Measurements from ENCODE around the gene CES1. TPM values are rescaled to one million over a fixed set of nuclear protein-coding genes. Genes with fewer than 3 reads are reported as not detected.
"Not testable (repeated sequence)": the region's sequence is repeated elsewhere in the genome, so short reads cannot be mapped to it uniquely, and the experiment has no call there.

The CES1 gene
- total and polyA plus RNA-seq, 10 of the 15 experiments (the other 5 are each of a cell fraction or from before 2014, with no cell fraction given) = 0.08 to 0.69 (median 0.27) TPM; not detected in 6

- no peak for TF ChIP-seq ZNF687 (IDR thresholded peaks at IDR 0.05)
- no peak for TF ChIP-seq SPI1 (IDR thresholded peaks at IDR 0.05; ENCODE audit: borderline replicate concordance, insufficient read depth, low read depth, low read length)
- TF ChIP-seq TAF1 (IDR thresholded peaks at IDR 0.05; ENCODE audit: borderline replicate concordance, low read depth, low read length) = no peak
- no peak for TF ChIP-seq FOS (IDR thresholded peaks at IDR 0.05; ENCODE audit: borderline replicate concordance, extremely low read depth, insufficient read length)
- TF ChIP-seq GABPA (IDR thresholded peaks at IDR 0.05; ENCODE audit: low read depth) = no peak
Observed at GRCh38 chr16:55765161-55765560, 67.7 kb downstream of the CES1 start (continued).

GRCh38 chr16:55760310-55761001 is 72.4 kb downstream of the CES1 start:
- ChIA-PET SMC1A (ENCODE audit: uncharacterized antibody, unreplicated experiment) (no interaction called here), POLR2A (no interaction called here), CTCF (no interaction called here), RAD21 (ENCODE audit: unreplicated experiment) (no interaction called here)
- Histone ChIP-seq H3K79me2 (ENCODE audit: control insufficient read depth, insufficient read depth, low read length) (no peaks in the 10 kb centered on the region), H3K4me2 (ENCODE audit: control insufficient read depth, insufficient read depth) (no peak overlapping the region), H3K36me3 (ENCODE audit: control insufficient read depth in 2 of 2, insufficient read depth in 2 of 2, low read length in 1 of 2) (no peaks in the 10 kb centered on the region), H3K9me3 (replicated peaks; ENCODE audit: control insufficient read depth, insufficient read depth, low read length) (no peaks in the 10 kb centered on the region; the same call in 2 of the 3 replicates), H2AFZ (ENCODE audit: control insufficient read depth, low read depth, low read length) (no peak overlapping the region), H3K4me3 (no peak overlapping the region), H3K4me1 (ENCODE audit: control insufficient read depth, insufficient read depth, low read length) (no peaks in the 10 kb centered on the region), H4K20me1 (ENCODE audit: control insufficient read depth, insufficient read depth) (no peaks in the 10 kb centered on the region), H3K27me3 (replicated peaks in 1 of 2; ENCODE audit: control insufficient read depth in 2 of 2, insufficient read depth in 2 of 2, low read length in 1 of 2) (no peaks in the 10 kb centered on the region), H3K27ac (ENCODE audit: control insufficient read depth, insufficient read depth) (no peak overlapping the region), H3K9ac (ENCODE audit: control insufficient read depth, insufficient read depth, low read length) (no peak overlapping the region)
- intact Hi-C loops (cut with micrococcal nuclease; ENCODE audit: unreplicated experiment) = no loop called here
- 59% methylated on average over 29 of the region's 30 CpGs for WGBS (ENCODE audit: insufficient coverage, insufficient replicate concordance, low lambda C conversion rate, missing lambda C conversion rate)
- no peak for ATAC-seq
- TF ChIP-seq MEF2A (IDR thresholded peaks at IDR 0.05; ENCODE audit: insufficient read depth, low read depth, low read length) (no peak), JUND (IDR thresholded peaks at IDR 0.05; ENCODE audit: low read depth, low read length) (no peak)
- no TSS peak for BruUV-seq (replicated peaks)
- in situ Hi-C loops (cut with MboI) = loop anchor here (10.0 kb wide), 1 partner anchor 64 kb away; no protein-coding TSS in a partner anchor
- FAIRE-seq = no peak
- DNase-seq (ENCODE audit: low read depth, low spot score) = no peak

GRCh38 chr16:55759965-55760309 is 73.0 kb downstream of the CES1 start:
- ATAC-seq; H3K27ac ChIP-seq (ENCODE audit: control insufficient read depth, insufficient read depth); H4K20me1 ChIP-seq (ENCODE audit: control insufficient read depth, insufficient read depth); H3K9ac ChIP-seq (ENCODE audit: control insufficient read depth, insufficient read depth, low read length); POLR2A ChIA-PET; FAIRE-seq; H3K4me3 ChIP-seq; H3K36me3 ChIP-seq (ENCODE audit: control insufficient read depth in 2 of 2, insufficient read depth in 2 of 2, low read length in 1 of 2); RAD21 ChIA-PET (ENCODE audit: unreplicated experiment); DNase-seq (ENCODE audit: low read depth, low spot score); intact Hi-C loops (cut with micrococcal nuclease; ENCODE audit: unreplicated experiment); H3K9me3 ChIP-seq (replicated peaks; ENCODE audit: control insufficient read depth, insufficient read depth, low read length); H2AFZ ChIP-seq (ENCODE audit: control insufficient read depth, low read depth, low read length); H3K4me1 ChIP-seq (ENCODE audit: control insufficient read depth, insufficient read depth, low read length); H3K79me2 ChIP-seq (ENCODE audit: control insufficient read depth, insufficient read depth, low read length); H3K27me3 ChIP-seq (replicated peaks in 1 of 2; ENCODE audit: control insufficient read depth in 2 of 2, insufficient read depth in 2 of 2, low read length in 1 of 2); H3K4me2 ChIP-seq (ENCODE audit: control insufficient read depth, insufficient read depth); CTCF ChIA-PET; BruUV-seq (replicated peaks): not testable (repeated sequence)
- SMC1A ChIA-PET (ENCODE audit: uncharacterized antibody, unreplicated experiment) = interaction anchor here (0.7 kb wide), 1 partner anchor 538 kb away, joined by 3 read pairs; no protein-coding TSS in a partner anchor
- WGBS (ENCODE audit: insufficient coverage, insufficient replicate concordance, low lambda C conversion rate, missing lambda C conversion rate) = 70% methylated on average over 3 of the region's 3 CpGs
- in situ Hi-C loops (cut with MboI) = loop anchor here (10.0 kb wide), 1 partner anchor 65 kb away; no protein-coding TSS in a partner anchor
